ENCODE results near the gene ENTPD2. TPM values are rescaled to one million over a fixed set of nuclear protein-coding genes. Genes with fewer than 3 reads are reported as not detected.

Gene ENTPD2
- total RNA-seq, 4 donors from 2014 or later = 7.0 to 21.0 (median 18.1) TPM

DNA sequence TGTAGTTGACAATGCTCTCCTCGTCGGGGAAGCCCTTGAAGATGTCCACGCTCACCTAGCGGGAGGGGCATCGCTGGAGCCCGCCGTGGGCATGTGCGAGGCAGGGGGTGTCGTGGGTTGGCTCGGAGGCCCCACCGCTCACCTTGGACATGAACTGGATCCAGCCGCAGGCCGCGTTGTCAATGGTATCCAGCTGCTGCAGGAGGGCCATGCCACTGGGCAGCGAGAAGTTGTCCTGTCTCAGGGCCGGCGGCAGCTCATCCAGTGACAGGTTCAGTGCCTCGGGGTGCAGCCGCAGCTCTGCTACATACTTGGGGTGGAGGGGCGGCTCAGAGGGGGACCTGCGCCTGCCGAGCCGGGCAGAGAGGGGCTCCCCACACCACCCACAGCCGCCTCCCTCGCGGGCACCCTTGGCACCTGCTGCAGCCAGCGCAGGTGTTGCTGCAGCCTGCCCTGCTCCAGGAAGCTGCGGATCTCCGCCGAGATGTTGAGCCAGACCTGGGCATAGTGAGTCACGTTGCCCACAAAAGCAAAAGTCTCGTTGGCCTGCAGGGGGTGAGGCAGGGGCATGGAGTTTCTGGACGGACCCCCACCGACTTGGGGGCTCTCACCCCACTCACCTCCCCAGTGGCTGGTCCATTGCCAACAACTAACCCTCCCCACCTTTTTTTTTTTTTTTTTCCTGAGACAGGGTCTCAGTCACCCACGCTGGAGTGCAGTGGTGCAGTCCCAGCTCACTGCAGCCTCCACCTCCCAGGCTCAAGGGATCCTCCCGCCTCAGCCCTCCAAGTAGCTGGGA is 34.9 kb downstream of the ENTPD2 start:
- Histone ChIP-seq H3K27me3 (no peaks in the 10 kb centered on the region), H3K27ac (no peak overlapping the region), H3K4me3 (no peak overlapping the region), H3K9me3 (no peaks in the 10 kb centered on the region), H3K4me1 (peaks cover 0 to 23% (median 18%) of the 10 kb centered on the region in 4 donors), H3K36me3 (peaks cover 4 to 86% (median 13%) of the 10 kb centered on the region in 3 donors)
- TF ChIP-seq, protein P1, sequence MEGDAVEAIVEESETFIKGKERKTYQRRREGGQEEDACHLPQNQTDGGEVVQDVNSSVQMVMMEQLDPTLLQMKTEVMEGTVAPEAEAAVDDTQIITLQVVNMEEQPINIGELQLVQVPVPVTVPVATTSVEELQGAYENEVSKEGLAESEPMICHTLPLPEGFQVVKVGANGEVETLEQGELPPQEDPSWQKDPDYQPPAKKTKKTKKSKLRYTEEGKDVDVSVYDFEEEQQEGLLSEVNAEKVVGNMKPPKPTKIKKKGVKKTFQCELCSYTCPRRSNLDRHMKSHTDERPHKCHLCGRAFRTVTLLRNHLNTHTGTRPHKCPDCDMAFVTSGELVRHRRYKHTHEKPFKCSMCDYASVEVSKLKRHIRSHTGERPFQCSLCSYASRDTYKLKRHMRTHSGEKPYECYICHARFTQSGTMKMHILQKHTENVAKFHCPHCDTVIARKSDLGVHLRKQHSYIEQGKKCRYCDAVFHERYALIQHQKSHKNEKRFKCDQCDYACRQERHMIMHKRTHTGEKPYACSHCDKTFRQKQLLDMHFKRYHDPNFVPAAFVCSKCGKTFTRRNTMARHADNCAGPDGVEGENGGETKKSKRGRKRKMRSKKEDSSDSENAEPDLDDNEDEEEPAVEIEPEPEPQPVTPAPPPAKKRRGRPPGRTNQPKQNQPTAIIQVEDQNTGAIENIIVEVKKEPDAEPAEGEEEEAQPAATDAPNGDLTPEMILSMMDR (IDR thresholded peaks at IDR 0.05) = no peak
- no peak for TF ChIP-seq EP300 (IDR thresholded peaks at IDR 0.05)
- no peak for TF ChIP-seq POLR2A (IDR thresholded peaks at IDR 0.05)
- WGBS, 2 donors = 91 to 92% methylated on average over 21 to 32 of the region's 36 CpGs
- no peak for DNase-seq (ENCODE audit: low spot score in 2 of 2)

DNA sequence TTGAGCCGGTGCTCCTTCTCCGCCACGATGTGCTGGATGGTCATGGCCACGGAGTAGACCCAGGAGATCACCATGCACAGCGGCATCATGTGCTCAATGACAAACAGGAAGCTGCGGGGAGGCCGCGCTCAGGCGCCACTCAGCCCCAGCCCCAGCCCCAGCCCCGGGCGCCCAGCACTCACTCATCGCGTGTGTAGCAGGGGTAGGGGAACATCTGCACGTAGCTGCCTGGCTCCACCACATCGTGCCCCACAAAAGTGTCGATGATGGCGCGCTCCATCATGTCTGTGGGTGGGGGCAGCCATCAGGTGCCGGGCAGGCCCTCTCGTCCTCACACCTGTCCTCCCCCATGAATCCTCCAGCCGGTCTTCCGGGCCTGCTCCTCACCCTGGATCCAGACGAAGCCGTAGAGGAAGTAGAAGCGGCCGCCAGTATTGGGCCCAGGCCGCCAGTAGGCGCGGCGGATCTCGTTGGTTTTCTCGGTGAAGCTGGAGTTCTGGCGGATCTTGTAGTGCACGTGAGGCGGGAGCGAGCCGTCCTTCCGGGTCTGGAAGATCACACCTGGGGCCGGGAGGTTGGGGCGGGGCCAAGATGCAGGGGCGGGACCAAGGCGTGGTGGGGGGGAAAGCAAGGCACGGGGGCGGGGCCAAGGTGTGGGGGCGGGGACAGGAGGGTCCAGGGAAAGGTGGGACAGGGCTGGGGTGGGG is 35.9 kb downstream of the ENTPD2 start:
- Histone ChIP-seq H3K9me3 (no peaks in the 10 kb centered on the region), H3K36me3 (peaks cover 4 to 96% (median 13%) of the 10 kb centered on the region in 3 donors), H3K4me1 (peaks cover 0 to 13% (median 8%) of the 10 kb centered on the region in 4 donors), H3K27me3 (no peaks in the 10 kb centered on the region), H3K4me3 (no peak overlapping the region), H3K27ac (no peak overlapping the region)
- 94 to 95% methylated on average over 32 to 37 of the region's 45 CpGs for WGBS, 2 donors
- TF ChIP-seq EP300 (IDR thresholded peaks at IDR 0.05) (no peak), POLR2A (IDR thresholded peaks at IDR 0.05) (no peak)
- TF ChIP-seq, protein P1 (IDR thresholded peaks at IDR 0.05) = no peak
- no peak for DNase-seq (ENCODE audit: low spot score in 2 of 2)

GRCh38 chr9:137017071-137017470 is 36.8 kb downstream of the ENTPD2 start:
- Histone ChIP-seq H3K9me3 (no peaks in the 10 kb centered on the region), H3K4me1 (peaks cover 0 to 4% (median under 1%) of the 10 kb centered on the region in 4 donors), H3K4me3 (no peak overlapping the region), H3K27me3 (no peaks in the 10 kb centered on the region), H3K27ac (no peak overlapping the region), H3K36me3 (peaks cover 4 to 98% (median 14%) of the 10 kb centered on the region in 3 donors)
- no peak for DNase-seq (ENCODE audit: low spot score in 2 of 2)
- 96 to 97% methylated on average over 27 to 28 of the region's 28 CpGs for WGBS, 2 donors
- TF ChIP-seq POLR2A (IDR thresholded peaks at IDR 0.05) = no peak
- TF ChIP-seq, protein P1 (IDR thresholded peaks at IDR 0.05) = no peak
- TF ChIP-seq EP300 (IDR thresholded peaks at IDR 0.05) = no peak

GRCh38 chr9:137016436-137016835 is 37.4 kb downstream of the ENTPD2 start:
- no peak for DNase-seq (ENCODE audit: low spot score in 2 of 2)
- TF ChIP-seq, protein P1 (IDR thresholded peaks at IDR 0.05) = no peak
- WGBS, 2 donors = 85 to 92% methylated on average over 2 to 4 of the region's 16 CpGs
- Histone ChIP-seq H3K36me3 (peaks cover 4 to 100% (median 20%) of the 10 kb centered on the region in 3 donors), H3K9me3 (no peaks in the 10 kb centered on the region), H3K4me1 (peaks cover 0 to 4% (median 0%) of the 10 kb centered on the region in 4 donors), H3K27ac (no peak overlapping the region), H3K4me3 (no peak overlapping the region), H3K27me3 (no peaks in the 10 kb centered on the region)

DNA sequence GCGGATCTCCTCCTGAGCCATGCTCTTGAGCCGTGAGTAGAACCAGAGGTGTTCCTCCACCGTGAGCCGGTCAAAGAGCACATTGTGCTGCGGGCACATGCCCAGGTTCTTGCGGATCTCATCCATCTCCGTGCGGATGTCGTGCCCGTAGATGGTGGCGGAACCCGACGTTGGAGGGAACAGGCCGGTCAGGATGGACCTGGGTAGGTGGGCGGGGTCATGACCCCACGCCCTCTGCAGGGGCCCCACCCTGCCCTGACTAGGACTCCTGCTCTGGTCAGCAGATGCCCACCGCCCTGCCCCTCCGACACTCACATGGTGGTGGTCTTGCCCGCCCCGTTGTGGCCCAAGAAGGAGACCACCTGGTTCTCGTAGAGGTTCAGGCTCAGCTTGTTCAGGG is 37.9 kb downstream of the ENTPD2 start:
- no peak overlapping the region for H3K27ac ChIP-seq
- H3K9me3 ChIP-seq = no peaks in the 10 kb centered on the region
- H3K4me1 ChIP-seq = peaks cover 0 to 4% (median 0%) of the 10 kb centered on the region in 4 donors
- no peaks in the 10 kb centered on the region for H3K27me3 ChIP-seq
- H3K4me3 ChIP-seq = no peak overlapping the region
- DNase-seq (ENCODE audit: low spot score in 2 of 2) = no peak
- TF ChIP-seq EP300 (IDR thresholded peaks at IDR 0.05) = no peak
- TF ChIP-seq, protein P1 (IDR thresholded peaks at IDR 0.05) = no peak
- TF ChIP-seq POLR2A (IDR thresholded peaks at IDR 0.05) = no peak
- H3K36me3 ChIP-seq = peaks cover 4 to 100% (median 25%) of the 10 kb centered on the region in 3 donors
- 93 to 96% methylated on average over 18 to 20 of the region's 21 CpGs for WGBS, 2 donors

All from tibial nerve (tissue), 4 donors.